IPS-18c (cell line): ENCODE results near the gene CREG1.

Experiments used
- H3K4me3 ChIP-seq: 2 replicates; pipeline ENCODE4 v1.7.0; 2013; ENCODE audit warnings: low read depth, mild to moderate bottlenecking, low read length, moderate library complexity; ENCODE audit not compliant: insufficient read depth
- H3K9me3 ChIP-seq: one replicate; pipeline ENCODE4 v1.6.1; 2013; ENCODE audit warnings: mild to moderate bottlenecking, low read length, moderate library complexity; ENCODE audit not compliant: control insufficient read depth, insufficient read depth

The CREG1 gene

DNA sequence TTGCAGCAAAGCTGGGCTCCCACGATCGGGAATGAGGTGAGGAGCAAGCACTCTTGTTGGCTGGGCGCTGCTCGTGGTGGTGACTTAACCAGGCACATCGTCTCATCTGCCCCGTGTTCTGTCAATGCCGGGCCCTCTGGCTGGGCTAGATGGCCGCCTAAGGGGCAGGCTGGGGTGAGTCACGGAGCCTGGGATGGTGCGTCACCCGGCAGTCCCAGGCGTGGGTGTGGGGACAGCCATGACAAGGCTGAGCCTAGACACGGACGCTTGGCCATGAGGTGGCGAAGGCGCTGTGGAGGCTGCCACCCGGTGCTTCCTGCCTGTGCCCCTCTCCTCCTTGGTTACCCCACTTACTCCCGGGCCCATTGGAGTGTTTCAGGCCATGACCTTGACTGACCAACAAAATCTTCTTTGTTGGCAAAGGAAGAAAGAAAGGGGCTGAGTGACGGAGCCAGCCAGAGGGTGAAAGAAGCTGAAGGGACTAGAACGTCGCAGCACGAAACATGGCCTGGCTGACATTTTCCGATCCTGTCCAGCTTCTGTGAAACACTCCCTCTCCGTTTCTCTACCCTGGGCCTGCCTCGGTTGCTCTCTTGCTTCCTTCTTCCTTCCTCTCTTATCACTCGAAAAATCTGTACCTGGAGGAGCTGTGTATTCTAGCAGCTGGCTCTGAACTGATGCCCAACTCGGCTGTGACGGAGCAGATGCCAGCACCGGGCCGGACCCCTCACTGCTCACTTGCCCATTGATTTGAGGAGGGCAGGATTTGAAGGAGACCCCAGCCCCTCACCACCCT is 35.8 kb downstream of the CREG1 start:
- H3K4me3 ChIP-seq = no peak overlapping the region
- no peaks in the 10 kb centered on the region for H3K9me3 ChIP-seq

DNA sequence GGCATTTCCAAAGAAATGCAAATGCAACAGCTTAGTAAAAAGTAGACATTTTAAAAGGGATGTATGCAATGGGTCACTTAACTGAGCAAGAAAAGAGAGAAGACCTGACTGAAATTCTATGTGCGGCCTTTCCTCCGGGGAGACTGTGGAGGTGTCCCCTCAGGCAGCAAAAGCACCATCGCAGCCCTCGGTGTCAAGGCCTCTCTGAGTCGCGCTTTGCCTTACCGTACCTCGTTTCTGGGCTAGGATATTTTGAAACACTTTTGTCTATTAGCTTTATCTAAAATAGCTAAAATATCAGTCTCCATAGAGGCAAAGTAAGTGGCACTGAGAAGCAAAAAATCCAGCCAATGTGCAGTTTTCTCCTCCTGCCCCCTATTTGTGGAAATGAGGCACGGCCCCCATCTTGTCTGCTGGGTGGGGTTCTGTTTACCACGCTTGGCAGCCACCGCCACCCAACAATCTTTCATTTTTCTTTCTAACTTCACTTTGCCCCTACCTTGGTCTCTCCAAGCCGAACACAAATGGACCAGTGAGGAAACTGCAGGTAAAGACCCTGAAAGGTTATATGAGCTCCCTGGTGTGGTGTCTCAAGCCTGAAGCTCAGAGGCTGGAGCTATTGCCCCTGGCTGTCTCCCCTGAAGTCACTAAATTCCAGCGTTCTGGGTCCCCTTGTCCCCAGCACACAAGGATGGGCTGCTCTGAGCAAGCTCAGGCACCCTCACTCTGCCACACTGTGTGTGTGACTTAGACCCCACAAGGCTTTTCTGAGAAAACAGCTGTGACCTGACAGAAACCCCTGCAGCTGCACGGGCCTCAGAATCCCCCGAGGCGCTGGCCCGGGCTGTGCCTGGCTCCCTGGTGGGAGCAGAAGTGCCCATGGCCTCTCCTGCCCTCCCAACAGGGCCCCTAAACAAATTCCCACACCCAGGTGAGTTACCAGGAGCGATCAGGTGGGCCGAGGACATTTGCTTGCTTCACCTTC is 36.9 kb downstream of the CREG1 start:
- Histone ChIP-seq H3K9me3 (no peaks in the 10 kb centered on the region), H3K4me3 (no peak overlapping the region)

DNA sequence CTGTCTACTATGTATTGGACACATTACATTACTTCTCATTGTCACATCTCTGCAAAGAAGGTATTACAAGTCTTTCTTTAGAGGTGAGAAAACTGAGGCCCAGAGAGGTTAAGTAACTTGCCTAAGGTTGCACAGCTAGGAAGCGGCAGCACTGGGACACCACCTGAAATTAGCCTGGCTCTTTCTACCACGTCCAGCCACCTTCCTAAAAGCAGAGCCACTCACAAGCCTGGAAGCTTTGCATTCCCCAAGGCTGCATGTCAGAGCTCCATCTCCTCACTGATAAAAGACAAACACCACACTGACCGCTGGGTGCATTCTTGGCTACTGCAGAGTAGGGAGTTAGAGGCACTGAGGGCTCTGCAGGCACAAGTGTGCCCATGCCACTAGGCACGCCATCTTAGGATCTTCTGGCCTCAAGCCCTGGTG is 37.7 kb downstream of the CREG1 start:
- H3K9me3 ChIP-seq = no peaks in the 10 kb centered on the region
- H3K4me3 ChIP-seq = no peak overlapping the region

DNA sequence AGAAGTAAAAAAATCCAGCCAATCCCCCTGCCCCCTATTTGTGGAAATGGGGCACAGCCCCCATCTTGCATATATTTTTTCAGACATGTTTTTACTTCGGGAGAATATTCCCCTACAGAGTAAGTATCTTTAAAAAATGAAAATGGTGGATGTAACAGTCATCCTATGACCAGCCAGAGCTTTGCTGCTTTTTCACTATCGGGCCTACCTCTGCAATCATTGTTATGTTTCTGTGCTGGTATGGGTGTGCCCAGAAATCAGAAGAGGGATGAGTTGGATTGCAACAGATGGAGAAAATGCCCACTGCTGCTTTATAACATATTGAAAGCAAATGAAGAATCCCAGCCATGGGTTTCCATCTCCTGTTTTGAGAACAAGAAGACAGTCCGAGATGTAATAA is 38.1 kb downstream of the CREG1 start:
- no peaks in the 10 kb centered on the region for H3K9me3 ChIP-seq
- no peak overlapping the region for H3K4me3 ChIP-seq

DNA sequence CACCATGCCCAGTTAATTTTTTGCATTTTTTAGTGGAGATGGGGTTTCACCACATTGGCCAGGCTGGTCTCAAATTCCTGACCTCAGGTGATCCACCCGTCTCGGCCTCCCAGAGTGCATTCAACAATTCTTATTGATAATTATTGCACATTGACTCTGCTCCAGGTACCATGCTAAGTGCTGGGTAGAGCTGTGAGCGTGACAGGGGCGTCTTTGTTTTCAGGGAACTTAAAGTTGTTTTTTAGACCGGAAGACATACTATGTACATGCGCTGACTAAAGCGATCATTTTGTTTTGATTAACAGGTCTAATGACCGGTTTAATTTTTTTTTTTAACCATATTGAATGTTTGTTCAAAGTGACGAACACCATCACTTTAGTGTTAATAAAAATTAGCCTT is 39.3 kb downstream of the CREG1 start:
- Histone ChIP-seq H3K9me3 (no peaks in the 10 kb centered on the region), H3K4me3 (no peak overlapping the region)

DNA sequence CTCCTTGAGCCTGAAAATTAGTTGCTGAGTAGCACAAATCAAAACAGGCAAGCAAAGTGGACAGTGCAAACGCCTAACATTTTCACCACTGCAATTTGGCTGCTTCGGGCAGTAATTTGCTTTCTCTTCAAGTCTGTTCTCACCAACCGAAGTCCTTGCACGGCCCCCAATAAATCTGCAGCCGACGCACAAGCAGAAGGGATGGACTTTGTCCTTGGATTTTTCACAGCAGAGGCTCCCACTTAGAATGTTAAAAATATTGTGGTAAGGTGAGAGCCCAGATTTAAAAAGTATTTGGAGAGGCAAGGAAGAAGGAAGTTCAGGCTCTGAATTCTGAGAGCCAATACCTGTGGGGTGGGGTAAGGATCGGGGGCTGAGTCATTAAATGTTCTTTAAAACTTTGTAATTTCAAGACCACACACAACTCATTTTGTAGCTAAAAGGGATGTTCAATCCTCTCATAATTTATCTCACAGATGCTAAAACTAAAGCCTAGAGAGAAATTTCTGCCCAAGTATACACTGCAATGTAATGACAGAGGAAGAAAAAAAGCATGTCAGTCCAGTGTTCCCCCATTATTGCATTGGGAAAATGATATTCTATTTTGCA is 41.4 kb downstream of the CREG1 start:
- H3K9me3 ChIP-seq = no peaks in the 10 kb centered on the region
- no peak overlapping the region for H3K4me3 ChIP-seq

DNA sequence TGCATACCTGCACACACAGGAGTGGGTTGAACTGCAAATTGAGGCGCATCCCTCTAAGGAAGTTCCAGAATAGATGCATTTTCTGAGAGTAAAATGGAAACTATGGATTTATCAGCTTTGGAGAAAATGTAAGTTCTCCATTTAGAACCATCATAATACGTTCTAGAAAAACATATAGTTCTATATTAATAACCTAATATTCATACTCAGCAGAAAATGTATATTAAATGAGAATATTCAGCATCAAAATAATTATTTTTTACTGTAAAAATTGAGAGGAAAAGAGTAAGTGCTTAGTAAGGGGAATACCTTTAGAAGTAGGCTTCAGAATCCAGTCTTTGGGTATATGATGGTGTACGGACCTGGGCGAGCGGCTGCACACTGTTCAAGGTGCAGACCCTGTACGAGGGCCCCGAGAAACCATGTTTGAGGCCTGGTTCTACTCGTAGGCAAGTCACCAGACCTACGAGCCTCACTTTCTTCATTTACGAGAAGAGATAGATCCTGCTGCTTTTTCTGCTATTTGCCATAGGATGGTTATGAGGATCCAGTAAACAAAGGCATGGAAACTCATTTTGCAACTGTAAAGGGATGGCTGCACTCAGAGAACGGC is 42.1 kb downstream of the CREG1 start:
- no peaks in the 10 kb centered on the region for H3K9me3 ChIP-seq
- no peak overlapping the region for H3K4me3 ChIP-seq

DNA sequence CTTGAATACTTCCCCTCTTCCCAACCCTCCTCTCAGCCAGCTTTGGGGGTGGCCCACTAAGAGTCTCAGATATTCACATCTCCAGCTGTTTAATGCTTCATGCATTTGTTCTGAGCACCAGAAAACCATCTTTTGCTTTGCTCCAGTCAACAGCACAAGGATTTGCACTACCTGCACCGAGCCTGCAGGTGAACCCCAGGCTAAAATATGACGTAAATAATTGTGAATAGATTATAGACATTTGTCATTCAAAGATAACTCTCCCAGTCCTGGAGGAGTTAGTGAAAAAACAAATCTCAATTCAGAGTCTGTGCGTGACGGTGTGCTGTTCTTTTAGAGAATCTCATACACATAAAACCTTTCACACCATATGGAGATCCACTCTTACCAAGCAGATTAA is 42.7 kb downstream of the CREG1 start:
- H3K4me3 ChIP-seq = no peak overlapping the region
- no peaks in the 10 kb centered on the region for H3K9me3 ChIP-seq

DNA sequence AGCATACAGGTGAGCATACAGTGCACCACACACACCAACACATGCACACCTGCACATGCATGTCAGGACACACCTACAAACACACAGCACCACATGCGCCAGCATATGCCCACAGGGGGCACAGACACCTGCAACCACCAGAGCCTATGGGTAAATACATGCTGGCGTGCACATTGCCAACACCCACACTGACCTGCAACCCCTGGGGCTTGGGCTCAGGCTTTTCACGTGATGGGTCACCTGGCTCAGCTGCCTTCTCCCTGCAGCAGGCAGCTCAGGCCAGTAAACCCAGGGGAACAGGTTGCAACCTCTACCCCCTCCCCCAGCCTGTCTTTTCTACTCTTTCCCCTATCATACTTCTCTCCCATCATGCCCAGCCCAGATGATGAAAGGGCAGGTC is 43.3 kb downstream of the CREG1 start:
- no peaks in the 10 kb centered on the region for H3K9me3 ChIP-seq
- no peak overlapping the region; the same call in 1 of the 2 replicates for H3K4me3 ChIP-seq

DNA sequence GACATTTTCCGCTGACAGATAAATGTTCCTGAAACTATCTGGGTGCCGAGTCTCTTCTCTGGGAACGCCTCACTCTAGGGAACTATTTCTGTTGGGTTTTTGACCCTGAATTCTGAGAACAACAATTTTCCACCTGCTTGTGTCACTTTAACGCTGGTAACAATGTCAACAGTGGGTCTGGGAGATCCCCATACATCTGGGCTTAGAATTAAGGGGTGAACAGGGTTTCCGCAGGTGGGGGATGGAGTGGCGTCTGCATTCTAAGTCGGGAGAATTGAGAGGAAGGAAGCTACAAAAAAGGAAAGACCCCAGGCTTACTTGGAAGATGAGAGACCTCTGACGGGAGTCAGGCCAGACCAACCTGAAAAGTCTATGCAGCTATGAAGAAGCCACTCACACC is 44.0 kb downstream of the CREG1 start:
- no peaks in the 10 kb centered on the region for H3K9me3 ChIP-seq

DNA sequence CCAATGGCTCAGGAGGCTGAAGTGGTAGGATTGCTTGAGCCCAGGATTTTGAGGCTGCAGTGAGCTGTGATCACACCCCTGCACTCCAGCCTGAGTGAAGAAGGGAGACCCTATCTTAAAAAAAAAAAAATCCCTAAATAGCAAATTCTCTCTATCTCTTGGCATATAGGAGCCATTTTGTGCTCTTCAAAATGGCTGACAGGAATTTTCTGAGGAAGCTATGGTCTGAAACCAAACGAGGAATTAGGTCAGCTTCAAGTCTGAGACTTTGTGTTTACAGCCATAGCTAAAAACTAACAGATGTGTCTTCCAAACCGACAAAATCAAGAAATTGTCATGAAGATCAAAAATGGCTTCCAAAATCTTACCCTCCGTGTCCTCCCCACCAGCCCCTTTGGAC is 45.8 kb downstream of the CREG1 start:
- no peaks in the 10 kb centered on the region for H3K9me3 ChIP-seq

More for the DNA sequence above, 44.0 kb downstream of the CREG1 start:
- no peak overlapping the region for H3K4me3 ChIP-seq

DNA sequence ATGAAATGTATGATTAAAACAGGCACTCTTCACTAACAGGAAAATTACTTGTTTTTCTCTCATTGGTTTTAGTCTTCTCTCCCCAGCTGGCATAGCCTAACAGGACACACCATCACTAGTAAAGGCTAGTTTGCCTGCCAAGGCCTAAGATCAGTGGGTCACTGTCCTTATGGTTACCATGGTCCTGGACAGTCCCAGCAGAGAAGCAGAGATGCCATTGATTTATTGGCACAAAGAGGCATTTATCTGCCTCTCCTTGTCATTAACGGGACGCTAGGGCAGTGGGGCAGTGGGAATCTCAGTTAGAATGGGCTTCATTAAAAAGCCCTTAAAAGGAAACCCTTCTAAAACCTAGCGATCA is 49.1 kb downstream of the CREG1 start:
- Histone ChIP-seq H3K4me3 (no peak overlapping the region), H3K9me3 (no peaks in the 10 kb centered on the region)

More for the DNA sequence above, 45.8 kb downstream of the CREG1 start:
- no peak overlapping the region for H3K4me3 ChIP-seq

DNA sequence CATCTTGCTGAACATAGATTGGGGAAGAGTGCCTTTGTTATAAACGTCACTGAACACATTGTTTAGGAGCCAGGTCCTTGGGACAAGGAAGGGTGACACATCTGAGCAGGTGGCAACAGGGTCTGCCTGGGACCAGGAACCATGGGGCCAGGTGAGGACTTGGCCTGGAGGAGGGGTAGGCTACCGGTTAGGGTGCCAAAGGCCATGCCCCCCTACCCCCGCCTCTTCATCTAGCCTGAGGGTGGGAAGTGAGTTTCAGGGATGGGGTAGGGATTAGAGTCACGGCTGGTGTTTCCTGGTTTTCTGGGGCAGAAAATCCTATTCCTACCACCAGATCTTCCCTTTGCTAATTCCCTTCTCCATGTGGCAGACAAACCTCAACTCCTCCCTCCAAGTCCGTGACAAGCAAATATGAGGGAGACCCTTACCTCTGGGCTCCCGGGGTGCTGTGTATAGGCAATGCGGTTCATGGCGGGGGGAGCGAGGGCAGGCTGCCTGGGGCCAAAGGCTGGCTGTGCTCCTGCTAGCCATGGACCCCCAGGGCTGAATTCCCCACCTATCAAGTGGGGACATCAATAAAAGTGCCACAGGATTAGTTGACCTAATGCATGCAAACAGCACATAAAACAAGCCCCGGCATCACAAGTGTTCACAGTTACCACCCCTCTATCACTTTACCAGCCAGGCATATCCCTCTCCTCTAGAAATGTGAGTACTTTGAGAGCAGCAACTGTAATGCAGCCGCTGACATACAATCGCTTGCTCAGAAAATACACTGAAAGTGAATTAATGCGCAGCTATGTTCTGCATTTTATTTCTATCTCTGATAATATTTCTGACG is 49.7 kb downstream of the CREG1 start:
- Histone ChIP-seq H3K4me3 (no peak overlapping the region), H3K9me3 (no peaks in the 10 kb centered on the region)

DNA sequence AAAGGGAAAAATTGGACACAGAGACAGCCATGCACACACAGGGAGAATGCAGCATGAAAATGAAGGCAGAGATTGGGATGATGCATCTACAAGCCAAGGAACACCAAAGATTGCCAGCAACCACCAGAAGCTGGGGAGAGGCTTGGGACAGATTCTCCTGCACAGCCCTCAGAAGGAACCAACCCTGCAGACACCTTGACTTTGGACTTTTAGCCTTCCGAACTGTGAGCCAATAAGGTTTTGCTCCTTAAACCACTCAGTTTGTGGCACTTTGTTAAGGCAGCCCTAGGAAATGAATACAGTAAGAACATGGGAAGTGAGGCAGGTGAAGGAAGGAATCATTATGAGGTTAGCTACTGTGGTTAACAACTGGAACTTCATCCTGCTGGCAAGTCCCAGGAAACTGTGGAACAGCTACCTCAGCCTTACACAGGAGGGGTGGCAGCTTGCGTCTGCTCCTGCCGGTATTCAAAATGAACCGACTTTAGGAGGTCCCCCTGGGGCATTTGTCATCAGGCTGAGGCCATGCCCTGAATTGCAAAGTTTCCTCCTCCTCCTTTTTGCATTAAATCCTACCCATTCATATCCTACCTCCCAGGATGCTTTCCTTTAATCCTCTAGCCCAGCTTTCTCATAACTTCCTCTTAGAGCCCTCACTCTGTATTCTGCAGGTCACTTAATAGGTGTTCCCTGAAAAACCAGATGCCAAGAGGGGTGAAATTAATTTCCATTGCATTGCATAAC is 50.7 kb downstream of the CREG1 start:
- H3K4me3 ChIP-seq = no peak overlapping the region
- no peaks in the 10 kb centered on the region for H3K9me3 ChIP-seq

DNA sequence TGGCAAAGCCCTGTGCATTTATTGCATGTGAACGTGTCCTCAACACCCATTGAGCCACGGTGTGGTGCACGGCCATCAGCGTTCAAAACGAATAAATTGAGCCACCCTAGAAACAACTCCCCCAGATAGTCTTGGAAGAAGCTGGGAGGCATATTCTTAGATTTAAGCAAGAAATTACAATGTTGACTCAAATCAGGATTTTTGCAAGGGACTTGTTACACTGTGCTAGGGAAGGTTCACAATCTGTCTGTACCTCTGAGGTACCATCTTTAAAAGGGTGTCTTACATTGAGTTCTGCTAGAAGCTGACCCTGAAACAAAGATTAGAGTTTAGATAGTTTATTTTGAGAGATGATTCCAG is 51.4 kb downstream of the CREG1 start:
- Histone ChIP-seq H3K9me3 (no peaks in the 10 kb centered on the region), H3K4me3 (no peak overlapping the region)

DNA sequence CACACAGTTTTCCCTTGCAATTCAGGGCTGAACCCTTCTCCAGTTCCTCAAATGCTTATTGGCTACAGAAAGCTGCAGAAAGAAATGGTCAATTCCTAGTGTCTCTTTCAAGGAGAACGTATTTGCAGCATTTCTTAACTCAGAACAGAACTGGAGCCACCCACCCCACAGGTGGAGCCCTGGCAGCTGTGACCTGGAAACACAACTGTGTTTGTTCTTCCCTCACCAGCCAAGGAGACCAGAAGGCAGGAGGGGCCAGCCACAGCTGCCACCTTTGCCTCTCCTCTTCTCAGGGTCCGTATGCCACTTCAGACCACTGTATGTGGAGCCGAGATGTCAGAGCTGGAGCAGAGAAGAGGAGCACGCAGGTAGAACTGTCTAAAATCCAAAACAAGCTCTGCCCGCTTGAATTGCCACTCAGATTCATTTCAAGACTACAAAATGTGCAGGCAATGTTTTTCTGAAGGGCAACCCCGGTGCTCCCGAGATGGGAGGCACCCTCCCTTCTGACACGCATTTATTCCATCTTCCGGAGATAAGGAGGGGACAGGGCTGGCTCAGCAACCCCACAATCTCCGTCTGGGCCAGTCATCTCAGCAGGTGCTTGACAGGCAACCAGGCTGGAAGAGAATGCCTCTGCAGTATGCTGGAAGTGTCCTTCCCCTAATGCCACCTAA is 51.9 kb downstream of the CREG1 start:
- H3K4me3 ChIP-seq = no peak overlapping the region
- no peaks in the 10 kb centered on the region for H3K9me3 ChIP-seq
